HG02623 (cell line): Measurements from ENCODE around the gene KRT35.
"Not testable (repeated sequence)": the region's sequence is repeated elsewhere in the genome, so short reads cannot be mapped to it uniquely, and the experiment has no call there.

Experiments
- ATAC-seq: cut with Tn5 transposase; IDR thresholded peaks from one replicate; pipeline ENCODE4 v1.9.1; 2021; ENCODE audit warnings: moderate library complexity; ENCODE audit not compliant: unreplicated experiment

The KRT35 gene

DNA sequence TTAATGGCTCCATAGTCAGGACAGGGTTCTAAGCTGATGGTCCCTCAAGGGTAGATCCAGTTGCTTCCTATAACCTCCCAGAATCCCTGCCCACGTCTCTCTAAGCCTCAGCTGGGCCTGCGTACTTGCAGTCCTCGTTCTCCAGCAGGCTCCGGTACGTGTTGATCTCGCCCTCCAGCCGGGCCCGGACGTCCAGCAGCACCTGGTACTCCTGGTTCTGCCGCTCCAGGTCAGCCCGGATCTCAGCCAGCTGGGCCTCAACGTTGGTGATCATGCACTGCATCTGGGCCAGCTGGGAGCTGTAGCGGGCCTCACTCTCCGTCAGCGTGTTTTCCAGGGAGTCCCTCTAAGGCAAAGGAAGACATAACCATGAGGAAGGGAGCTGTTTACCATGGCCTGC, 18.2 kb downstream of the KRT35 start:
- no peak for ATAC-seq

- no peak for ATAC-seq
These were observed 23.3 kb downstream of the KRT35 start for GRCh38 chr17:41457676-41458075.

GRCh38 chr17:41456204-41456603, 24.7 kb downstream of the KRT35 start:
- ATAC-seq, result no peak

- no peak for ATAC-seq
These were observed 25.7 kb downstream of the KRT35 start for GRCh38 chr17:41455236-41455635.

DNA sequence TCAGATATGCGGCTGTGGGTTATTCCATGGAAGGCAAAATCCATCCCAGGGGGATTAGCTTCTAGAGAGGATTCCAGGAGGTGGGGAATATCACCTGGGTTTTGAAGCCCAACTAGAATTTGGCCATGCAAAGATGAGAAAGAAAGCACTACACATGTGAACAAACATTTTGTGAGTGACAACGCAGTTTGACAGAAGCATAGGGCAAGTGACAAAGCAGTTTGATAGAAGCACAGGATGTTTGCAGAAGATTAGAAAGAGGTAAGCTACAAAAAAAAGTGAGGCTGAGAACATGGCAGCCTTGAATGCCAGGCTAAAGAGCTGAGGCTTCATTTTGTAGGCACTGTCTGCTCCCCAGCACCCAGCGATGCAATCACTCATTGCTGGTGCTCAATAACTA, 27.9 kb downstream of the KRT35 start:
- no peak for ATAC-seq

DNA sequence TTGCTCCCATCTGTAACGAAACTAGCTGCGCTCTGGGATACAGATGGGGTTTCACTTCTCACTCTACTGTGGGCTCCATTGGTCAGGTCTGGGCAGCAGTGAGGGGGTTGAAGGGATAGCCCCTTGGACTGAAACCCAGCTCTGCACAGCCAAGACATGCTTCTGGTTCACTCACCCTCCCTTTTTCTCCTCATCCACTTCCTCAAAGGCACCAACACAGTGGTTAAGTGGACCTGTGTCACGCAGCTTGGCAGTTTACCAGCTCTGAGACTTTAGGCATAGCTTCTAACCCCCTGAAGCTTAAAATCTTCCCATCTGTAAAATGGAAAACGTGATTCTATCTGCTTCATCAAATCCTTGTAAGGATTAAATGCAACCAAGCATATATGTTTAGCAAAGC, 28.7 kb downstream of the KRT35 start:
- no peak for ATAC-seq

DNA sequence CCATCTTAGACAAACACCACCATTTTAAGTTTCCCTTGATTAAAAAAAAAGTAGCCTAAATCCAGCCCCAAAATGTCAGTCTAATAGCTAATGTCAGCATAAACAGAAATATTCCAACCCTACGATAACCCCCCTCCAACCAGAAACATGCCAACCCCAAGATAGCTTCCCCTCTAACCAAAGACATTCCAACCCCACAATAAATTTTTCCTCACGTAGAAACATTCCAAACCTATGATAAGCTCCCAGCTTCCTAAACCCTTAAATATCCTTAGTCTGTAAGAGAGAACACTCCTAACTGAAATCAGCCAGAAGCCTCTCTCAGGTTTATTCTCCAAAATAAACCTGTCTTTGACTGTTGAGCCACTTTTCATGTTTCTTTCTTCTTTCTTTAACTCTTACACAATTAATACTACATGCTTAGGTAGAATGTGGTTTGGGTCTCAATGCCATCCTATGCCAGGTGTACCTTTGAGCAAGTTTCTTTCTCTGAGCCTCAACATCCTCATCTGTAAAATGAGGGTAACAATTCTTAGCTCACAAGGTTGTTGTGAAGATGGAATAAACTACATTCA, 29.7 kb downstream of the KRT35 start:
- ATAC-seq, result no peak

- no peak for ATAC-seq
These were observed 31.9 kb downstream of the KRT35 start for GRCh38 chr17:41449008-41449407.

GRCh38 chr17:41448506-41448905, 32.4 kb downstream of the KRT35 start:
- no peak for ATAC-seq

GRCh38 chr17:41446806-41447205, 34.1 kb downstream of the KRT35 start:
- ATAC-seq, result no peak

- no peak for ATAC-seq
These were observed 36.3 kb downstream of the KRT35 start for GRCh38 chr17:41444640-41445039.

DNA sequence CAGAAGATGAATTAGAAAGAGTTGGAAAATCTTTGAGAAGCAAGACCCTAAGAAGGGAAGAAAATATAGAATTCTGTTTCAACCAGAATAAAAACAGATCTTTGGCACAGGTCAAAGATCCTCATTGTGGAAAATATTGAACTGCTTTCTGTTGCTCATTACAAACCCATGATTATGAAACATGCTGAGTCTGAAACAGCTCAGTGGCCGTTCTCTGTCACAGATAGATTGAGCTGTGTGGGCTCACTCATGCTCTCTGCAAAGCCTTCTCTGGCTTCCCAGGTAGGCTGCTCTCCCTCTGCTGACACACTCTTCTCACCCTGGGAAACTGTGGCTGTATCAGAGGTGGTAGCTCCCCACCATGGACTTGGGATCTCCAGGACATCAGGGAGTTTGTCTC, 36.8 kb downstream of the KRT35 start:
- ATAC-seq, result no peak

DNA sequence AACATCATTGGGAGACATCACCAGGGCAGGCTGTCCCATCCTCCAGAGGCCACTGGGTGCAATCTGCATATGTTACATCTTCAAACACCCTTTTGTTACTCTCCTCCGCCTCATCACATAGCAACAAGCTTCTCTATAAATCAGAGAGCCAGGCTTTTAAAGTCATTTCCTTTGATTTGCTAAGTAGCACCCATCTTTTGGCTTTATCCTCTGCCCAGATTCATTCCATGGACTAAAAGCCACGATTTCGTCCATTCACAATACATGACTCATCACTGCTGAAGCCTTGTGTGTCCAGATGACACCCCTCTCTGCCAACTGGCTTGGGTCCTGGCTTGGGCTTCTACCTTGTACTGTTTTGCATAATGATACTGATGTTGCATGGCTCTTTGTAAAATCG, 38.2 kb downstream of the KRT35 start:
- no peak for ATAC-seq

DNA sequence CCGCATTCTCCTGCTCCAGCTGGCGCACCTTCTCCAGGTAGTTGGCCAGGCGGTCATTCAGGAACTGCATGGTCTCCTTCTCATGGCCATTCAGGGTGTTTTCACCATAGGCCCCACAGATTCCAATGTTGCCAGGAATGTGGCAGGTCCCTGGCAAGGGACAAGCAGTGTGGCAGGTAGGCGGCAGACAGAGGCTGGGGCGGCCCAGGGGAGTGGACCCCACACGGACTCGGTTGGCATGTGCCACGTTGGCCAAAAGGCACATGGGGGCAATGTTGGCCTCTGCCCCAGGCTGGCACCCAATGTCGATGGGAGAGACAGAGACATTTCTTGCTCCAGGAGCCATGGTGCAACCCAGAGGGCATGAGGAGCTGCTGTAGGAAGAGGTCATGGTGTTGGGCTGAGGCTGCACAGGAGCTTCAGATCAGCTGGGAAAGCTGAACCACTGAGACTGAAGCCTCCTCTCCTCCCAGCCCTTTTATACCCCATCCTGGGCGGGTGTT, 40.4 kb downstream of the KRT35 start, which contains the start of gene KRT38:
TSS of gene KRT38 (minus strand) at position 453 of the 503 bp plus-strand sequence. CDS start at position 391, 62 bp downstream.
- no peak for ATAC-seq

DNA sequence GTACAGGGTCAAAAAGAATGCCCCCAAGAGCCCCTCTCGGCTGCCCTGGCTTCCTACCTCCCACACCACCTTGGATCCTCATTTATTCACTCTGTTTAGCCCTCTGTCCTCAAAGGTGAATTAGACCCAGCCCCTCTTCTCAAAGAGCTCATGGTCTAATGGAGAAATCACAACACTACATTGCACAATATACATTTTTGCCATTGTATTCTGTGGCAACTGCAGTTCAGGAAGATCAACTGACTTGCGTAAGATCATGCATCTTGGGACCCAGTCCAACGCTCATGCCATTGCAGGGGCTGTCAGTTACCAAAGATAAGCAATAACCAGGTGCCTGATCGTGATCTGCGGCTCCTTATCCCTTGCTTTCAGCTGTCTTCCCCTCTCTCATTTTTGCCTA, 41.6 kb downstream of the KRT35 start:
- no peak for ATAC-seq

- no peak for ATAC-seq
These were observed 43.2 kb downstream of the KRT35 start for GRCh38 chr17:41437769-41438168.

- no peak for ATAC-seq
These were observed 43.7 kb downstream of the KRT35 start for GRCh38 chr17:41437254-41437653.

DNA sequence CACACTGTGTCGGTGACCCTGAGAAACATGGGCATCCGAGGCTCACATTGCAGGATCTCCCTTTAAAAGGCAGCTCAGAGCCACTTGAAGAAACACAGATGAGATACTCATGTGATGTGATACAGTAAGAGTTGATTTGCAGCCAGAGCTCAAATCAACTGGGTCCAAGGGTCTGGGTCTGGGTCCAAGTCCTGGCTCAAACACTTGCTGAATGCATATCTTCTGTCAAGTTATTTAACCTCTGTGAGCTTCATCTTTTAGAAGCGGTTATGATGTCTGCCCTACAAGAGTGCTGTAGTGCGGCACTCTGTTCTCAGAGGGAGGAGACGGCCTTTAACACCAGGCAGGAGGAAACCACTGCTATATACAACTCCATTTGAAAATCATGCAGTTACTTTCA, 46.5 kb downstream of the KRT35 start:
- ATAC-seq, result no peak

DNA sequence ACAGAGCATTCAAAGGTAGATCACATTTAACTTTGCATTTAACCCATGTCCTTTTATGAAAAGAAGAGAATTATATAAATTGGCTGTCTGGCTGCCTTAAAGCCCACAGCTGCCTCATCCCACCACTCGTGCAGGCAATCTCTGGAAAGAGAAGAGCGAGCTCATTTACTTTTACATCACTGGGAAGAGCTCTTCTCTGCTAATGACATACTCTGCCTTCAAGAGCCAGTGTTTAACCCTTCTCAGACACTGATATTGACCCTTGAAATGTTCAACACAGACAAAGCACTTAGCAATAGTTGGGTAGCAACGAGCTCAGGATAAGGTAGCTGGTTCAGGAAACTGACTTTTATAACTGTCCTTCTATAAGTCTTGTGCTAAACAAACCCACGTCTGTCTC, 46.9 kb downstream of the KRT35 start:
- ATAC-seq, result no peak

DNA sequence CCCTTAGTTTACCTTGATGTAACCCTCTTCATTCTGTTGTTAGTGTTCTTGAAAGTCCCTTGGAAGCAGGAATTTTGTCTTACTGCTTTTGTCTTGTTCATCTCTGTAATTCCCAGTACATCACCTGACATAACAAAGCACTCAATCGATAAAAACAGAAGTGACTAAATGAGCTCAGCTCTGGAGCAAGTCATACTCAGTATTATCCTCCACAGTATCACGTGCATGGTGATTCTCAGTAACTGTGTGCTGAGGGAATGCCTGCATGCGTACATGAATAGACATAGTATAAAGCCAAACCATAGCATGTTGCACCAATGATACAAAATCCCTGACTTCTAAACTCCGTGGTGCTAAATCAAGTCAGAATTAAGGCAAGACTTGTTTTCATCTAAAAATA, 47.4 kb downstream of the KRT35 start:
- no peak for ATAC-seq

GRCh38 chr17:41430376-41430775, 50.6 kb downstream of the KRT35 start:
- ATAC-seq, result not testable (repeated sequence)

GRCh38 chr17:41429667-41430066, 51.3 kb downstream of the KRT35 start:
- ATAC-seq, result no peak

DNA sequence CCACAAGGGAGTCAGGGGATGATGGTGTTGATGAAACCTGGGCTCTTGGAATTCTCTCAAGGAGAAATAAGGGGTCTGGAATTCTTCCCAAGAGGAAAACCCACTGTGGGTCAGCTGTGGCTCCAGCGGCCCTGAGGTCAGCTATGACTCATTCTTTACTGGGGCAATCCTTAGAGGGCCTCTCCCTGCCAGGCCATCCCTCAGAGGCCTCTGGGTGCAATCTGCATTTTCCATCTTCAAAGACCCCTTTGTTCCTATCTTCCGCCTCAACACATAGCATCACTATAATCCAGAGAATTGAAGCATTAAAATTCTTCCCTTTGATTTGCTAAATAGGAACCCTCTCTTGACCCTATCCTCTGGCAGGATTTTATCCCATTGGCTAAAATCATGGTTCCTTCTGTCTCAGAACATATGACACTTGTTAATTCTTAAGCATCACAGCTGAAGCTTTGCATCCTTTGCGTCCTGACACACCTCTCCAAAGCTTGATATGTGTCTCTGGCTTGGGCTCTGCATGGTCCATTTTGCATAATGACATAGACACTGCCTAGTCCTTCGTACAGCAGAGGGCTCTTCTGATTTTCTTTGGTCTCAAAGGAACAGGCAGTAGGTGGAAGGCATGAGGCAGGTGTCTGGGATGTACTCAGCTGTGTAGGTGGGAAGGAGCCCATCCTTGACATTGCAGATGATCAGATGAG, 52.2 kb downstream of the KRT35 start:
- no peak for ATAC-seq
